HG02938 (cell line): ENCODE data around the gene APOM.

Experiments
- ATAC-seq: cut with Tn5 transposase; IDR thresholded peaks from one replicate; pipeline ENCODE4 v1.9.1; 2021; ENCODE audit warnings: mild to moderate bottlenecking, moderate library complexity; ENCODE audit not compliant: unreplicated experiment

The APOM gene

GRCh38 chr6:31677955-31678354, 22.3 kb downstream of the APOM start:
- ATAC-seq: no peak

DNA sequence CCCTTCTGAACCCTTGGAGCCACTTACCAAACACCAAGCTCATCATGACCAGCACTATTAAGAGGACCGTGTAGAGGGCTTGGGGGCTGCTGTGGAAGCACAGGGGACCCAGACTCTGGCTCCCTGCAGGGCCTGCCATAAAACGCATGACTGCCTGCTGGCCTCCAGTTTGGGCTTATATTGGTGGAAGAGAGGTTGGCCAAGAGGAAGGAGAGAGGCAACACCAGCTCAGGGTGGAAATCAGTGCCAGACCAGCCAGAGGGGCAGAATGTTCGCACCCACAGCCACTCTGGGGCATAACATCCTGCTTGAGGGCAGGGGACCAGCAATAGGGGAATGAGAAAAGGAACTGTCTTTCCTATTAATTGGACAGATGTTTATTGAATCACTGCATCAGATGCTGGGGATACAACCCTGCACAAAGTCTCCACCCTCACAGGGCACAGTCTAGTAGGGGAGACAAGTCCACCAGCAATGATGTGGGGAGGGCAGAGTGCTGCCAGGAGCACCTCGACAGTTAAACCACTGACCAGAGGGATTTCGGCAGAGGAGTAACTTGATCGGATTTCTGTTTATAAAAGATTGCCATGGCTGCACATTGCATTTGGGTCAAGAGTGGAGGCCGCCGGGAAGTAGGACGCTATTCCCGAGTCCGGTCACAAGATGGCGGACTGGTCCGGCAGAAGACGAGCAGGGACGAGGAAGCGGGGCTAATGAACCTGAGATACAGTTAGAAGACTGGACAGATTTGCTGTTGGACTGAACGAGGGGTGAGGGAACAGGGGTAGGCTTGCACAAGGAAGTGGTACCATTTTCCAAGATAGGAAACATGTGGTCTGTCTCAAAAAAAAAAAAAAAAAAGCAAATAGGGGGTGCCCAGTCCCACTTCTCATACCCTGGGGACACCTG, 24.8 kb downstream of the APOM start, which contains the start of gene LY6G5C:
Gene LY6G5C, minus strand, starts transcription at position 842 of the 909 bp plus-strand sequence. Its CDS starts 694 bp downstream, at position 148.
- ATAC-seq: no peak

DNA sequence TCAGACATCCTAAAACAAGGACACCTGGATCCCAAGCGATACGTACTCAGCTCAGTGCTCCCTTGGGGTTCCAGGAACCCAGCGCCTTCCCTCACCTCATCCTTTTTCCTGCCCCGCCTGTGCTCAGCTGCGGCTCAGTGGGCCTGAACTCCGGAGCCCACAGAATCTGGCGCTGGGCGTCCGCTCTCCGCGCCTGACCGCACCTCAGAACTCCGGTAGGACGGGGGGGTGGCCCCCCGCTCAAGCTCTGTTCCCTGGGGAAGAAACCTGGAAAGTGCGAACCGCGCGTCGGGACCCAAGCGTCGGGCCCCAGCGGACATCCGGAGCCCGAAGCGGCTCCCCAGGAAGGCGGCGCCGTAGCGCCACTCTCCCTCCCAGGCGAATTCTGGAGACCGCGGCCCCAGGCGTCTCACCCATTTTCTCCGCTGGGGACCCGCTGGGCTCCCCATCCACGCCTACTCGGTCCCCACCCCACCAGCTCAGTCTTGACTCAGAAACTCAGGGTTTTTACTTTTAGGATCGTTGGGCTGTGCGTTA, 25.5 kb downstream of the APOM start:
- no peak for ATAC-seq

DNA sequence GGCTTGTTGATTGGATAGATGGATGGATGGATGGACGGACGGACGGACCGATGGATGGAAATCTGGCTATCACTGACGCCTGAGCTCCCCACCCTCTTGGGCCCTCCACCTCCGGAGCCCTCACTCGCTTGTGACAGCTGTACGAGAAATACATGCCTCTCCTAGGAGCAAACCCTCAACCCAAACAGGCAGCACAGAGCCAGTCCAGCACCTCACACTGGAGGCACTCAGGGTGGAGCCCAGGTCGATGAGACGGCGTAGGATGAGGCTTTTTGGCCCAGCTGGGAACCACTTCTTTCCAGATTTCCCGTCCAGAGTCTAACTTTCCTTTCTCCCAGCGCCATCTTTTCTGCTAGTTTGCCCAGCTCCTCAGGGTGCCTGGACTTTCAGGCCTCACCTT, 27.9 kb downstream of the APOM start:
- no peak for ATAC-seq

- no peak for ATAC-seq
These were observed 30.8 kb downstream of the APOM start for GRCh38 chr6:31686483-31686882.

DNA sequence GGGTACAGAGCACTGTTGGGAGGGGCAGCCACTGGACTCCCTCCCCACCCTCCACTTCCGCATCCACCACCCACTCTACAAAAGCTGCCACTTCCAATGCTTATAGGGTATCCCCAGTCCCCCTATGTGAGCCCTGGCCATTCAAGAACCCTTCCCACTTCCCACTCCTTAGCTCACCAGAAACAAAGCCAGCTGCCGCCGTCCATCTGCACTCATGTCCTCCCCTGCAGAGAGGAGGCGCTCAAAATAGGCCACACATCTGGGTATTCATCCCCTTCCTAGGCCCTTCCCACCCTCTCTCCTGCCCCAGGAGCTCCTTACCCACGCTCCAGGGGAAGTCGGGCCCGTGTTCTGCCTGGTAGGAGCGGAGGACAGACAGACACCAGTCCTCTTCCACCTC, 31.6 kb downstream of the APOM start:
- ATAC-seq: no peak

DNA sequence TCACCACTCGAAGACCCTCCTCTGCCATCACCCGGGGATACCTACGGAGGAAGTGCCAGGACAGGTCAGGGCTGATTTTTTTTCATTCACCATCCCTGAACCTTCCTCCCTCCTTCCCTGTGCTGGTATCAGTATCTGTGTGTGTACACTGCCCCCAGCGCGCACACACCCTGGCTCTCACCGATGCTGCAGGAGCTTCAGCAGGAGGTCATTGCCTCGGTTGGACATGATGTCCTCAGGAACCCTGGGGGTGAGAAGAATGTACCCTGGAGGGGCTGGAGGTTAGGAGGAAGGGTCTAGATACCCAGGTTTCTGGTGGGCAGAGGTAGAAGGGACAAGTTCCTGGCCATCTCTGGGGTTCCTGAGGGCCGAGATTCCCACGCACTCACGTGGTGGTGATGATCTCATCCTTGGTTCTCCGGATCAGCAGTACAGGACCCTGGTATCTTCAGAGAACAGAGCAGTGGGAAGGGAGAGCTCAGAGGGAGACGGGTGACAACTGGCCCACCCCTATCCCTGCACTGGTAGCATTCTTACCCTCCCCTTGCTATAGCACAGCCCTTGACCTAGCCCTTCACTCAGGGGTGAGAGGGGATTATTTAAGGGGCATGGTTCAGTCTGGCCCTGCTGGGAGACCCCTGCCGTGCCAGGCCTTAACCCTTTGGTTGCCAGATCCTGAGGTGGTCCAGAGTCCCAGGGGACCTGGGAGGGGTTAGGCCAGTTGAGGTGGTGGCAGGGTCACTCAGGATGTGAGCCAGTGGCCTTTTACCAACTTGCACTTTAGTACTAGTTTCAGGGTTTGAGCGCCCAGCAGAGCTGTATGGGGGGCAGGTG, 32.4 kb downstream of the APOM start:
- no peak for ATAC-seq

- ATAC-seq: no peak
These were observed 33.8 kb downstream of the APOM start for GRCh38 chr6:31689249-31690110.

- no peak for ATAC-seq
These were observed 34.8 kb downstream of the APOM start for GRCh38 chr6:31690231-31691077.

DNA sequence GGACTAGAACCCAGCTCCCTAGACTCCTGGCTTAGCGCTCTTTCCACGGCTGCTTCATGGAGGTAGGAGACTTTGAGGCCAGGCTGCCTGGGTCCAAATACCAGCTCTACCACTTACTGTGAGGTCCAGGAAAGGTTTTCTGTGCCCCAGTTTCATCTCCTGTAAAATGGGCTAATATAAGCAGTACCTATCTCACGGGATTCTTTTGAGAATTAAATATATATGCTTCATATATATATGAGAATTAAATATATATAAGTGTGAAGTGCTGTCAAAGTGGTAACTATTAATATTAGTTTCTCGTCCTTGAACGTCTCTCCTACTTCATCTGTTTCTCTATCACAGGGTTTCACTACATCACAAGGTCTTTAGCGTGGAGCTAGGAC, 35.4 kb downstream of the APOM start:
- no peak for ATAC-seq

DNA sequence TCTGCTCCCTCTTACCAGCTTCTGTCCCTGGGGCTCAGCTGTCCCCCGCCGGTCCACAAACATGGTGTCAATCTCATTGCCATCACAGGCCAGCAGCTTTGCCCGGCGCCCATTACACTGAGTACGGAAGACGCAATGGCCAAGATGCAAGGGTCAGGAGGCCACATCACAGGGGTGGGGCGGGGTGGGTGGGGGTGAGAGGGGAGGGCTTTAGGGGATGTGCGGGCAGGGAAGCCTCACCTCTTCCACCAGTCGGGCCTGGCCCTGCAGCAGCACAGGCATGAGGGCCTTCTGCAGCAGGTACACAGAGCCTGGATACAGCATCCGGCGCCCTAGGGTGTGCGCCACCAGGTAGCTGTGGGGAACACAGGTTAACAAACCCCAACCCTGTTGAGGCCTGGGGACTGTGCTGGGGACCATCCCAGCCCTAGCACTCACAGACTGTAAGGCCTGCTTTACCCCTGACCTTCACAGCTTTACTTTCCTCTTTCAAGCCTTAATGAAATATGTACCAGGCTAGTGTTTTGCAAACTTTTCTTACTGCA, 35.9 kb downstream of the APOM start:
- no peak for ATAC-seq

DNA sequence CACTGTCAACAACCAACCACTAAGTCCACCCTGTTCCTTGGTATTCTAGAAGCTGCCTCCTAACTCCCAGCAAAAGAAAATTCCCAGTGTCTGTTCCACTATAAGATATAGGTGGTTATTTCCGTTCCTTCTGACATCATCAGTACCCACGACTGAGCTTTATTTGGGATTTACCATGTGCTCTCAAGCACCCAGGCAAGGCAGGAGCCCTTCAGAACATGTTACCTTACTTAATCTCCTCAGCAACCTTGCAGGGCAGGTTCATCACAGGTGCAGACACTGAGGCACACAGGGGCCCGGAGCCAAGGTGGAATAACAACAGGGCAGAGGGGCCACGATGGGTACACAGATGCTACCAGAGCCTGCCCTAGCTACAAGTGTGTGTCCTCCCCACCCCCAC, 36.7 kb downstream of the APOM start:
- ATAC-seq: no peak

DNA sequence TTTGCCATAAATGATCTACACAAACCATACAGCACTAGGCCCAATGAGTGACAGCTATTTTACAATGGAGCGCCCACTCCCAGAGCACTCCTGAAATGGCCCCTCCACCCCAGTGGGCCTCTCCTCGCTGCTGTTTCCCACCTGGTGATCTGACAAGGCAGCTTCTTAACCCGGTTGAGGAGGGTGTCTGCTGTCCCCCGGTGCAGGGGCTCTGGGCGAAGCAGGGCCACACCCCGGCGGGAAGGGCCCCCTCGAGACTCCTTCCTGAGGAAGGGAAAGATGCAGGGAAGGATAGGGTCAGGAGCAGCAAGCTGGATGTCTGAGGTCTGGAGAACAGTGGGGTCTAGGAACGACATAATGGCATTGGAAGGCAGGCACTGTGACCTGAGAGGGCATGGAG, 37.2 kb downstream of the APOM start:
- ATAC-seq: no peak

GRCh38 chr6:31693535-31693934, 37.8 kb downstream of the APOM start:
- ATAC-seq: no peak

- ATAC-seq: no peak
These were observed 41.9 kb downstream of the APOM start for GRCh38 chr6:31697555-31697954.

- no peak for ATAC-seq
These were observed 45.2 kb downstream of the APOM start for GRCh38 chr6:31700740-31701401.

DNA sequence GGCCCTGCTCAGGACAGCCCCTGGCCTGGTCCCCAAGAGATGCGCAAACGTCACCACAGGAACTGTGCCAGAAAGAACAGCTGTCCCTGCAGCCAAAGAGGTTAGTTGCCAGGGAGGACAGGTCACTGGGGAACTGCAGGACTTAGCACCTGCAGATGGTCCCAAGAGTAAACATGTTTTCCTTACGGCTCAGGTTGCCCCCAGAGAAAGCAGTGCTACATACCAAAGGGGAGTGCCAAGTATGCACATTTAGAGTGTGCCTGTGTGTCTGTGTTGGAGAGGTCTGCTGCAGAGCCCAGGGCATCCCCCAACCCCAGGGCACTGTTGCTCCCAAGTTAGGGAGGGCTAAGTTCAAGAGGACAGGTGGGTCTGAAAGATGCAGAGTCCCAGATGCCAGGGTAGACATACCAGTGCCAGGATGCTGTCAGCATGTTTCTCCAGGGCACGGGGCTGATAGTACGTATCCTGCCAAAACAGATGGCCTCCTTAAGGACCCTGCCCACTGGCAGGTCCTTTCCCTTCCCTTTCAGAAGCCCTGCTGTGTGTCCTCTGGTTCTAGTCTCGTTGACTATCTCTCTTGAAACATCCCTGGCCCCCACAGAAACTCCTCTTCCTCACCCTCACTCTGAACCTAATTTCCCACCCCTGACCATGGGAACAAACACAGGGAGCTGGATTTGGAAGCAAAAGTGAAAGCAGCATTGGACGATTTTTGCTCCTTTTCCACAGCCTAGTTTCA, 46.1 kb downstream of the APOM start:
- no peak for ATAC-seq

DNA sequence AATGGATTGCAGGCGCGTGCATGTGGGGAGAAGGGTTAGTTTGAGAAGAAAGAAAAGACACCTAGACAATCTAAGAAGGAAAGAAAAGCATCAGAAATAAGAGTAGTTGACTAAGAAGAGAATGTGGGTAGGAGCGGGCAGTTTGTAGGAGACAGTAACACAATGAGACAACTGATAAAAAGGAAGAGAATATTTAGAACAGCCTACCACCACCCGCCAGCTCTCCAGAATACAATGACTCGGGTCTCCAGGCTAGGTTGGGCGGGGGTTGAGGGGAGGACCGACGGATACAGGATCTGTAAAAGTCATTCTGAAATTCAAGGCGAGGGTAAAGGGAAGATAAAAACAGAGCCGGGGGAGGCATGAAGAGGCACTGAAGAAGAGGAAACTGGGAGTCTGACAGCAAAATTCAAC, 46.7 kb downstream of the APOM start:
- ATAC-seq: no peak
